ENCODE measurements around the gene BEX1. TPM values are rescaled to one million over a fixed set of nuclear protein-coding genes. Genes with fewer than 3 reads are reported as not detected.
"Not testable (repeated sequence)": the region's sequence is repeated elsewhere in the genome, so short reads cannot be mapped to it uniquely, and the experiment has no call there.

BEX1 gene
- 2.5 to 24.6 TPM (median 6.4 TPM) in 3 replicates for polyA plus RNA-seq
- polyA plus RNA-seq (2011; ENCODE audit: low read depth) = 1.7 TPM
- polyA plus RNA-seq (2011; cell fraction: cytosol; rRNA removed) = 30.6 and 31.1 TPM in 2 replicates
- 16.7 and 19.4 TPM in 2 replicates for polyA plus RNA-seq (2011; cell fraction: nucleus; rRNA removed)
- polyA plus RNA-seq (2012; ENCODE audit: low replicate concordance) = 3.3 and 3.7 TPM in 2 replicates
- polyA minus RNA-seq = 1.0 to 2.8 TPM in 2 of 3 replicates, not detected in the other
- polyA minus RNA-seq (2011; cell fraction: cytosol; rRNA and poly(A)+ RNA removed) = 8.2 TPM
- 1.5 and 2.0 TPM in 2 replicates for polyA minus RNA-seq (2011; cell fraction: nucleus; rRNA and poly(A)+ RNA removed)

DNA sequence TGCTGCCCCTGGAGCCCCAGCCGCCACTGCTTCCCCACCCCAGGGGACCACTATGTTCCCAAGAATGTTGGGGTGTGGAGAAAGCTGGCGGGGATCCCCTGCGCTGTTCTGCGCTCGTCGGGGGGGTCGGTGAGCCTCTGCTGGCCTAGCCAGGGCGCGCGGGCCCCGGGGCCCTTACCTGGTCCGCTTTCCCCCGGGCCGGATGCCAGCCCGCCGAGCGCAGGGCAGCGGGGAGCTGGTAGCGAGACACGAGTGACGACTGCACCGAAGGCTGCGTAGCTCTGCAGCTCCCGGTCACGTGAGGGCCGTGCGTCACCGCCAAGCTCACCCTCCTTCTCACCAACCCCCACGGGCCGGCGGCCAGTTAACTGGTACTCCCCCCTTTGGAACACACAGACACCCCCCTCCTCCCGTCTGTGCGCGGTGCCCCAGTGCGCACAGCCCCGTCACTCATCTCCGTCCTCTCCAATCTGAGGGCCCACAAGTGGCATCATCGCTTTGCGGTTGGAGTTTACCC lies at the start of gene BEX1:
TSS of gene BEX1 (minus strand) at position 254 of the 517 bp plus-strand sequence. CDS start 897 bp downstream, outside the sequence.
- Histone ChIP-seq H3K4me3 (ENCODE audit: control insufficient read depth in 2 of 3, extremely low read depth in 1 of 3, insufficient read depth in 2 of 3, low read depth in 1 of 3, low read length in 3 of 3) (peak within 1 kb of the TSS in 1 of 3 experiments; percentile 24), H3K27me3 (ENCODE audit: control insufficient read depth, extremely low read depth, insufficient read depth, low read length) (no peaks in the 10 kb centered on the region), H3K9ac (ENCODE audit: control insufficient read depth, extremely low read depth, insufficient read depth, low read length) (no peak within 1 kb of the TSS), H3K79me2 (ENCODE audit: control insufficient read depth, insufficient read depth, low read length) (no peaks in the 10 kb centered on the region), H3K4me2 (ENCODE audit: control insufficient read depth, extremely low read depth, insufficient read depth, low read depth, low read length) (peak within 1 kb of the TSS; percentile 10), H2AFZ (ENCODE audit: control insufficient read depth, low read length) (no peak within 1 kb of the TSS), H3K9me3 (ENCODE audit: control insufficient read depth, low read depth, low read length) (no peaks in the 10 kb centered on the region), H3K9me1 (ENCODE audit: control insufficient read depth, extremely low read depth, insufficient read depth, low read length) (no peaks in the 10 kb centered on the region), H3K4me1 (ENCODE audit: control insufficient read depth, extremely low read depth, insufficient read depth, low read length) (no peaks in the 10 kb centered on the region), H3K27ac (ENCODE audit: control insufficient read depth, insufficient read depth, low read length) (no peak within 1 kb of the TSS), H3K36me3 (ENCODE audit: control insufficient read depth in 2 of 2, extremely low read depth in 1 of 2, insufficient read depth in 2 of 2, low read length in 2 of 2) (no peaks in the 10 kb centered on the region), H4K20me1 (ENCODE audit: control insufficient read depth, extremely low read depth, insufficient read depth, low read length) (no peaks in the 10 kb centered on the region)
- DNase-seq (ENCODE audit: low read depth, low spot score) (no peak), FAIRE-seq (no peak)
- TF ChIP-seq CTCF (optimal IDR thresholded peaks at IDR 0.05 in 1 of 3, IDR thresholded peaks at IDR 0.05 in 1 of 3, conservative IDR thresholded peaks at IDR 0.05 in 1 of 3; ENCODE audit: extremely low read depth in 1 of 3, insufficient read depth in 2 of 3, low read length in 3 of 3) (no peak), EZH2 (IDR thresholded peaks at IDR 0.05; ENCODE audit: low read length) (no peak)
- dilution Hi-C loops (cut with MboI; ENCODE audit: extremely low pct_ligation_motif_present, low sequenced_read_pairs) = no loop called here

DNA sequence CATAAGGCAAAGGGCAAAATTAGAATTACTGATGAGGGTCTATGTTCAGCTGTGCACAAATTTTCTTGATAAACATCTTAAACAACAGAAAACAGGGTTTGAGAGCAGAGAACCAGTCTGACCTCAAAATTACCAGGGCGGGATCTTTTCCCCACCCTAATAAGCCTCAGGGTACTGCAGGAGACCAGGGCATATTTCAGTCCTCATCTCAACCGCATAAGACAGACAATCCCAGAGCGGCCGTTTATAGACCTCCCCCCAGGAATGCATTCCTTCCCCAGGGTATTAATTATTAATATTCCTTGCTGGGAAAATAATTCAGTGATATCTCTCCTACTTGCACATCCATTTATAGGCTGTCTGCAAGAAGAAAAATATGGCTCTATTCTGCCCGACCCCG lies 45.5 kb upstream of the BEX1 start:
- H2AFZ ChIP-seq (ENCODE audit: control insufficient read depth, low read length); H3K9me1 ChIP-seq (ENCODE audit: control insufficient read depth, extremely low read depth, insufficient read depth, low read length); H3K27me3 ChIP-seq (ENCODE audit: control insufficient read depth, extremely low read depth, insufficient read depth, low read length); H3K9me3 ChIP-seq (ENCODE audit: control insufficient read depth, low read depth, low read length); H3K4me1 ChIP-seq (ENCODE audit: control insufficient read depth, extremely low read depth, insufficient read depth, low read length); H3K36me3 ChIP-seq (ENCODE audit: control insufficient read depth in 2 of 2, extremely low read depth in 1 of 2, insufficient read depth in 2 of 2, low read length in 2 of 2); H3K4me2 ChIP-seq (ENCODE audit: control insufficient read depth, extremely low read depth, insufficient read depth, low read depth, low read length); H3K79me2 ChIP-seq (ENCODE audit: control insufficient read depth, insufficient read depth, low read length); H3K4me3 ChIP-seq (ENCODE audit: control insufficient read depth in 2 of 3, extremely low read depth in 1 of 3, insufficient read depth in 2 of 3, low read depth in 1 of 3, low read length in 3 of 3); dilution Hi-C loops (cut with MboI; ENCODE audit: extremely low pct_ligation_motif_present, low sequenced_read_pairs); H3K9ac ChIP-seq (ENCODE audit: control insufficient read depth, extremely low read depth, insufficient read depth, low read length); H4K20me1 ChIP-seq (ENCODE audit: control insufficient read depth, extremely low read depth, insufficient read depth, low read length); FAIRE-seq; DNase-seq (ENCODE audit: low read depth, low spot score); H3K27ac ChIP-seq (ENCODE audit: control insufficient read depth, insufficient read depth, low read length): not testable (repeated sequence)

Measured in keratinocyte (primary cell).